ENCODE measurements around the gene METAP1D.

DNA sequence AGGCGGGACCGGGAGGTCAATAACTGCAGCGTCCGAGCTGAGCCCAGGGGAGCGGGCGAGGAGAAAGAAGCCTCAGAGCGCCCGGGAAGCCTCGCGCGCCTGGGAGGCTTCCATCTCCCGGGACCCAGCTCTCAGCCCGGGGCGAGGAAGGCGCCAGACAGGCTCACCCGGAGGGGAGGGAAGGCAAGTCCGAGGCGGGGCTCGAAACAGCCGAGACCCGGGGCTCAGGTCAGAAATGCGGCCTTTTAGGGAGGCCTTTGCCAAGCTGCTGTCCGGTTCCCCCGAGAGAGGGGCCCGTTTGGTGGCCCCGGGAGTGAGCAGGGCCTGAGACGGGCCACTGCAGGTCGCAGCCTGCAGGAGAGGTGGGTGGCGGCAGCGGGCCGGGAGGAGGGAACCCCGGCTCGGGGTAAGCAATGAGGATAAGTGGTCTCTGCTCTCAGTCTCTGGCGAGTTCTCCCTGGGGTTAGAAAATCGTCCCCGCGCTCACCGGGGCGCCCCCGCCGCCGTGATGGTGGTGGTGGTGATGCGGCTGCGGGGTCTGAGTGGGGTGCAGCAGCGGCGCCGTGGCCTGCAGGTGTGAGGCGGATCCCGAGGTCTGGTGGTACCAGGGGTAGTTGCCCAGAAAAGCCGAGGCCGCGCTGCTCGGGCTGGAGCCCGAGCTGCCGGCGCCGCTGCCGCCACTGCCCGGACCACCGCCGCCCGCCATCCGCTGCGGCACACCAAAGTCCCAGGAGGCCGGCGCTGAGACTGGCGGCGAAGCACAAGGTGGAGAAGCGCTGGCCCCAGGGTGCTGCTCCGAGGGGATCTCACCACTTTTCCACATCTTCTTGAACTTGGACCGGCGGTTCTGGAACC lies 100.6 kb downstream of the METAP1D start:
- TF ChIP-seq EZH2phosphoT487 (IDR thresholded peaks at IDR 0.05; ENCODE audit: low read depth): no peak
- TF ChIP-seq, protein P1, sequence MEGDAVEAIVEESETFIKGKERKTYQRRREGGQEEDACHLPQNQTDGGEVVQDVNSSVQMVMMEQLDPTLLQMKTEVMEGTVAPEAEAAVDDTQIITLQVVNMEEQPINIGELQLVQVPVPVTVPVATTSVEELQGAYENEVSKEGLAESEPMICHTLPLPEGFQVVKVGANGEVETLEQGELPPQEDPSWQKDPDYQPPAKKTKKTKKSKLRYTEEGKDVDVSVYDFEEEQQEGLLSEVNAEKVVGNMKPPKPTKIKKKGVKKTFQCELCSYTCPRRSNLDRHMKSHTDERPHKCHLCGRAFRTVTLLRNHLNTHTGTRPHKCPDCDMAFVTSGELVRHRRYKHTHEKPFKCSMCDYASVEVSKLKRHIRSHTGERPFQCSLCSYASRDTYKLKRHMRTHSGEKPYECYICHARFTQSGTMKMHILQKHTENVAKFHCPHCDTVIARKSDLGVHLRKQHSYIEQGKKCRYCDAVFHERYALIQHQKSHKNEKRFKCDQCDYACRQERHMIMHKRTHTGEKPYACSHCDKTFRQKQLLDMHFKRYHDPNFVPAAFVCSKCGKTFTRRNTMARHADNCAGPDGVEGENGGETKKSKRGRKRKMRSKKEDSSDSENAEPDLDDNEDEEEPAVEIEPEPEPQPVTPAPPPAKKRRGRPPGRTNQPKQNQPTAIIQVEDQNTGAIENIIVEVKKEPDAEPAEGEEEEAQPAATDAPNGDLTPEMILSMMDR (IDR thresholded peaks at IDR 0.05; ENCODE audit: low read depth, low read length): no peak
